Fibroblast of skin of right biceps (primary cell): Measurements from ENCODE around the gene POLR2C.
"Not testable (repeated sequence)": the region's sequence is repeated elsewhere in the genome, so short reads cannot be mapped to it uniquely, and the experiment has no call there.

Experiments used
- DNase-seq: peaks from one replicate; pipeline ENCODE4 v3.0.0-alpha.2; 2013

Gene POLR2C

DNA sequence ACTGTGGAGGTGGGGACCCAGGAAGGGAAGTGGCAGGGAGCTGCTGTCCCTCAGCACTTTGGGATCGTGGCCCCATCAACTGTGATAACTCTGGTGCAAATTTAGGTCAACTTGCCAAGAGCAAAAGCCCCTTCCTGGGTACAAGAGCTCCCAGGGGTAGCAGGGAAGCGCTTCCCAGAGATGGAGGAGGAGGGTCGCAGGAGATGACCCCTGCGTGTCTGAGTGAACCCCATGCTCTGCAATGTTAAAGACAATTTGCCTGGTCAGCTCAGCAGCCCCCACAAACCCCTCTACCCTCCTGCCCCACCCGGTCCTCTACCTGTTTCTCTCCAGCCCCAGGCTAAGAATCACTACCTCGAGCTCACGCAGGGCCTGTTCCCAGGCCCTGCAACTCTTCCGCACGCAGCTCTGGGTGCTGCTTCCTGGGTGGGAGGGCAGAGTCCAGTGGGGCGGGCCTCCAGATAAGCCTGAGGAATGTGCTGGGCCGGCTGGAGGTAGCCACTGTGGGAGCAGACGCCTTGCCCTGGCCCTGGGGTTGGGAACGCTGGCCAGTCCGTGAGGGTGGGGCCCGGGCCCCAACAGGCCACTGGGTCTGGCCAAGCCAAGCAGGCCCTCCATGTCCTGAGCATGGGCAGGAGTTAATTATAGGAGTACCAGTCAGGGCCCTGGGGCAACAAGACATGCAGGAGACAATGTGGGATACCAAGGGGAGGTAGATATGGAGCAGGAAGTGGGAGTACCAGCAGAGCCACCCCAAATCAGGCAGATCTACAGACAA lies 17.7 kb downstream of the POLR2C start:
- DNase-seq, result peak; percentile 15

DNA sequence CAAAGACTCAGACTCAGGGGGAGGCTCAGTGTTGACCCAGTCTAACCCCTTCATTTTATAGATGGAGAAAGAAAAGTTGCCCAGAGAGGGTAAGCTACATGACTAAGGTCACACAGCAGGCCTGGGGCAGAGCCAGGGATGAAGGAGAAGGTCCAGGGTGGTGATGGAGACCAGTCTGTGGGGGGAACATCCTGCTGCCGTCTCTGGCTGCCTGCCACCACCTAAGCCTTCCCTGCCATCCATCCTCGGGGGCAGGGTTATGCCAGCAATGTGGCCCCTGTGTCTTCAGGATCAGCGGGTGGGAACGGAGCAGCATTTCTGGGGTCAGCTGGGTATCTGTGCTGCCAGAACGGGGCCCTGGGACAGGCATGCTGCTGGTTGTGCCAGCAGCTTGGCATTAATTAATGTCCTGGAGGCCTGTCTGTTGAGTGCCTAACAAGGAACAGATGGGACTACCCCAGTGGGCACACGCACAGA lies 18.3 kb downstream of the POLR2C start:
- no peak for DNase-seq

DNA sequence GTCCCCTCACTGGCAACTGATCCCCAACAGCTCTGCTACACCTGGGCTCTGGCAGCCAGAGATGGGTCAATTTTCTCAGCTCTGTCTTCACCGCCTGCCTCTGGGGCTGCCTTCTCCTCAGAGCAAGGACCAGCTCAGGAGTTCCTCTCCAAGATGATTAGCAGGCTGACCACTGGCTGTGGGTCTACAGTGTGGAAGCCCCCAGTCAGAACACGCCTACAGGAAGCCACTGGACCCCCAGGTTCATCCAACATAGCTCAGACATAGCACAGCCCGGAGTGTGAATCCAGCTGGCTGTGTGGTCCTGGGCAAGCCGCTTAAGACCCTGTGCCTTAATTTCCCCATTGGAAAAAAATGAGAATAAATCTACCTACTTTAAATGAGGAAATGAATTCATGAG lies 18.9 kb downstream of the POLR2C start:
- no peak for DNase-seq

DNA sequence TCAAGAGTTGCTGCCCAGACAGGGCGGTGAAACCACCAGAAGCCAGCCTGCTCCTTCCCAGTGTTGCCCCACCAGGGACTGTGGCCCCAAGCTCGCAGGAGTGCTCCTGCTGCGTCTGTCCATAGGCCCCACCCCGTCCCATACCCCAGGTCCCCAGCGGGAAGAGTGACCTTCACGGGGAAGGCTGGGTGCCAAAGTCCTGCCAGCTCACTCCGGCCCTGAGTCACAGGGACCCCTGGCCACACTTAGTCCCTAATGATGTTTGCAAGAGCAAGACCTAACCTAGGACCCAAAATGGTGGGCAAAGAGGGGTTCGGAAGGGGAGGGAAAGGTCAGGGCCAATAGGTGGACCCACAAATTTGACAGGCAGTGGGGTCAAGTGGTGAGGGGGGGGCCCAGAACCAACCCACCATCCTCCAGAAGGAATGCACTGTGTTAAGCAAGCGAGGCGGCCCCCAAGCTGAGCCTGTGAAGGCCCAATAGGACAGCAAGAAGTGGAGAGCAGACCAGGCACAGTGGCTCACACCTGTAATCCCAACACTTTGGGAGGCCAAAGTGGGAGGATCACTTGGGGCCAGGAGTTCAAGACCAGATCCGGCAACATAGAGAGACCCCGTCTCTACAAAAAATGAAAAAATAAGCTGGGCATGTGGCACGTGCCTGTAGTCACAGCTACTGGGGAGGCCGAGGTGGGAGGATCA lies 20.5 kb downstream of the POLR2C start:
- DNase-seq, result no peak

DNA sequence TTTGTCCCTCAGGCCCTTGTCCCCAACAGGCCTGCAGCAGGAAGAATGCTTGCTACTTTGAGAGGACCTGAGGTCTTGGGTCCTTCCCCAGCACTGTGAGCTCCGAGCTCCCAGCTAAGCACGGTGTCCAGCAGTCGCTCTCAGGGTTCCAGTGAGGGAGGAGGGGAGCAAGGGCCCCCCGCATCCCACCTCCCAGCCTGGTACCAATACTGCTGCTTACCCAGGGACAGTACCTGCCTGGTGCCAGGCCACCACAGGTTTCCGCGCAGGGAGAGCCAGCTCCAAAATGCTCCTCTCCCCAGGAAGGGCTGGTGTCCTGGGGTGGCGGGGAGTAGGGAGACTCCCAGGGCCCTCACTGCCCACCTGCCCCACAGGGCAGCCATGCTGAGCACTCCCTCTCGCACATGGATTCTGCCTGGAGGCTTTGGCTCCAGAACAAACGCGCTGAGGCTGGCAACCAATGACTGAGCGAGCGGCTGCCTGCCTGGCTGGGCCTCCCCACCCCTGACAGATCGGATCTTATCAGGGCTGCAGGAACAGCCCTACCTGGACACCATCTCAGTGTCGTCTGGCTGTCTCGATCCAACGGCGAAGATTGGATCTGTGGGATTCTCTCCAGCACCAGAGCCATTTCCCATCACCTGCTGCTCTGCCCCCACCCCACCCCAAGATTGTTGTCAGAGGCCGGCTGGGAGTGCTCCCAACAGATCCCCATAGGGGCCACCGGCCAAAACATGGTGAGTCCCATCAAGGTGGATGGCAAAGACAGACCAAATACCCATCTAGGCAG lies 21.4 kb downstream of the POLR2C start:
- DNase-seq, result no peak

DNA sequence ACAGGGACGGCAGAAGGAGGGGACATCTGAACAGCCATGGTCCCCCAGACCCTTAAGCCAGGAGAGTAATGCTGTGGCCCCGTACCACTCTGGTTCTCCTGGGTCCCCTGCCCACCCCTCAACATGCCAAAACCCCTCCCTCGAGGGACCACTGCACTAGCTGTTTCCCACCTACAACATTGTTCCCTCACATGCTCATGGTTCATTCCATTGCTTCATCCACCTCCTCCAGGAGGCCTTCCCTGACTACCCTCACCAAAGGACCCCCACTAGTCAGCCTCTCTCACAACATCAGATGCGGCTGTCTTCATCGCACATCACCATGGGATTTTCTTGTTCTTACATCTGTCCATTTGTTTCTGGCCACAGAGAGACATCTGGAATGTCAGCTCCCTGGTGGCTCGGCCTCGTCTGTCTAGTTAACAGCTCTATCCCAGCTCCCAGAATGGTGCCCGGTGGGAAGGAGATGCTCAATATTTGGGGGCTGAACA lies 22.1 kb downstream of the POLR2C start:
- DNase-seq, result no peak

DNA sequence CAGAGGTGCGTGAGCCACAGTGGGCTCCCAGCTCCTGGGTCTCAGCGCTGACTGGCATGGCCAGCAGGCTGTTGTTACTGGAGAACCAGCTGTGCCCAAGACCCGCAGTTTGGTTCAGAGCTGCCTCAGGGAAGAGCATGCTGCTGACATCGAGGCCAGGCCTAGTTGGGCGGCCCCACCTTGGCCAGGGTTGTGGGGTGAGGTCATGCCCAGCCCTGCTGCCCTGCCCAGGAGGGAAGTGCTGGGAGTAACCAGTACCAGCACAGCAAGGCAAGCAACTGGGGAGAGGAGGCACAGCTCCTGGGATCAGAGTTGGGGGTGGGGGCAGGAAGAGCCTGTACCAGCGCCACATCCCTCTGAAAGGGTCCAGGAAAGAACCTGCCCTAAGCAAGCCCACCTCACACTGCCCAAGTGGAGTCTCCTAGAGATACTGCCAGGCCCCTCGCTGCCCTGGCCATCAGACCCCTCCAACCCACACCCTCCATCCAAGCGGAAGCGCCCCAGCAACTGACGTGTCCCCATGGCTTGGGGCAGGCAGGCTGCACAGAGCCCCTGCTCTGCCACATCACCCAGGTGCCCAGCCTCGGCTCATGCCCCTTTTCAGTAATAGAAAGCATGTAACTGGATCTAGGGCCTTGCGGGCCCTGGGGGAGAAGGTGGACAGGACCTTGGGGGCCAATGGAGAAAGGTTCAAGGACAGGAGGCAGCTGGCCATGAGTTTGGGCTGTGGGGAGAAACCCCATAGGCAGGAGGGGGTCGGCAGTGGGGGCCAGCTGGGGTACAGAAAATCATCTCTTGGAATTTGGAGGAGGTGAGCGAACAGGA lies 22.8 kb downstream of the POLR2C start:
- DNase-seq, result no peak

DNA sequence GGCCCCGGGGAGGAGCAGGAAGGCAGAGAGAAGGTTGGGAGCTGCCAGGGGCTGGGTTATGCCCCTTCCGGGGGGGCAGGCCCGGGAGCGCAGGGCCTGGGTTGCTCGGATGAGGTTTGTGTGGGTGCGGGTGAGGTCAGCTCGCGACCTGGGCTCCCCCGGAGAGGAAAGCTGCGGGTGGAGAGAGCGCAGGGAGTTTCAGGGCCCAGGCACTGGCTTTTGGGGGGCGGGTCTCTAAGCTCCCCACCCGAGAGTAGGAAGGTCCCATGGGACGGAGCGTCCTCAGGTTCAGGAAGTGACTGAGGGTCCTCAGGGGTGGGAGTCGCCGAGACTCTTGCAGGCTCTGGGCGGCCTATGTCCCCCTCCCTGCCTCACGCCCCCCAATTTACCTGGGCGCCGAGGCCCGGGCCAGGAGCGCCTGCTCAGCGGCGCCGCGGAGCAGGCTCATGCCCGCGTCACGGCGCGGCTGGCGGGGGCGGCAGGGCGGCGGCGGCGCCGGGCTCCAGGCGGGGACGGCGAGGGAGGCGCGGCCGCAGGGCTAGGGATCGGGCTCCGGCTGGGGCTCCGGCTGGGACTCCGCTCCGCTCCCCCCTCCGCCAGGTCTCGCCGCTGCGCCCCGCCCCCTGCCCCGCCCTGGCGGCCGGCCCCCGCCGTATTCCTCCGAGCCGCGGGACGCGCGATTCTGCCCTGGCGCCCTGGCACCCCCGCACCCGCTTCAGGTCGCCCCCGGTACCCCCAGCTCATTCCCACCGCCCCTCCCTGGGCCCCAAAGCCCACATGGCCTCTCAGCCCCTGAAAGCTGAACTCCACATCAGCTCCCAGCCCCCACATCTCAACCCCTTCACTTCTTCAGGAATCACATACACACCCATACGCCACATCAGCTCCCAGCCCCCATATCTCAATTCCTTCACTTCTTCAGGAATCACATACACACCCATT lies 23.7 kb downstream of the POLR2C start, which contains the start of gene DOK4:
DOK4 (minus strand) TSS at position 578 of the 942 bp plus-strand sequence. CDS start 6,986 bp downstream, outside the sequence.
- peak; percentile 73 for DNase-seq

DNA sequence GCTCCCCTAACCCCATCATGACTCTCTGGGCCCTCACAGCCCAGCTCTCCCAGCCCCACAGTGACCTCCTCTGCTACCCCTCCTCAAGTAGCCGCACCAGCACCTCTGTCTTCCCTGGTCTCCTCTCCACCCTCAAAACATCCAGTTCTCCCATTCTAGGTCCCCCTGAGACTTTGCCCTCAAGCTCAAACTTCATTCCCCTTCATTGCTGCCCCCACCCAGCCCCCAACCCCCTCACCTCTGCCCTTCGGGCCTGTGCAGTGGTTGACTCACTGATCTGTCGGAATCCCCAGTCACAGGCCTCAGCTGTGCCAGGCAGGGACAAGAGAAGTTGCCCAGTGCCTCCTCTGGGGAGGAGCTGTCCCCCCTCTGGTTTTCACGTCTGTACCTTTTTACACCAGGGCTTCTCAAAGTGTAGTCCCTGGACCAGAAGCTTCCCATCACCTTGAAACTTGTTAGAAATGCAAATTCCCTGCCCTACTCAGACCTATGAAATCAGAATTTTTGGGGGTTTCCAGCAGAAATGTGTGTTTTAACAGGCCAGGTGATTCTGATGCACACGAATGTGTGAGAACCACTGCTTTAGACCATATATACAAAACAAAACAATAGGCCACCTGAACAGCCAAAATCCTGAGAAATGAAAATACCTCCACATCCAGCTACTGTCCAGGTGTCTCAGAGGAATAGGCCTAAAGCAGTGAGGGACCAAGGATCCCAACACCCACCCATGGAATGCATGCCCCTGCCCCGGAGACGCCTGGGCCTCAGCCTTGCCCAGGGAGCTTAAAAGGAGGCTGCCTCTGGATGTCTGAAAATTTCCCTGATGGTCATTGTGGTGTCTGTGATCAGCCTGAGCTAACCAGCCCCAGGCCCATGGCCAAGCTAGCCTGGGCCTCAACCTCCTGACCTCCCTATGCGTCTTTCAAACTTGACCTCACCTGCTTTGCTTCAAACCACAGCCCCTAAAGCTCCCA lies 24.7 kb downstream of the POLR2C start:
- DNase-seq, result no peak

DNA sequence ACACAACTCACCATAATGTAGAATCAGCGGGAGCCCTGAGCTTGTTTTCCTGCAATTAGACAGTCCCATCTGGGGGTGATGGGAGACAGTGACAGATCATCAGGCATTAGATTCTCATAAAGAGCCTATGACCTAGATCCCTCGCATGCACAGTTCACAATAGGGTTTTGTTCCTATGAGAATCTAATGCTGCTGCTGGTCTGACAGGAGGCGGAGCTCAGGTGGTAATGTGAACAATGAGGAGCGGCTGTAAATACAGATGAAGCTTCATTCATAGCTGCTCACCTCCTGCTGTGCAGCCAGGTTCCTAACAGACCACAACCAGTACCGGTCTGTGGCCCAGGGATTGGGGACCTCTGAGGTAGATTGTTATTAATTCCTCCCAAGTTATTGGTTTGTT lies 26.8 kb downstream of the POLR2C start:
- DNase-seq, result no peak

DNA sequence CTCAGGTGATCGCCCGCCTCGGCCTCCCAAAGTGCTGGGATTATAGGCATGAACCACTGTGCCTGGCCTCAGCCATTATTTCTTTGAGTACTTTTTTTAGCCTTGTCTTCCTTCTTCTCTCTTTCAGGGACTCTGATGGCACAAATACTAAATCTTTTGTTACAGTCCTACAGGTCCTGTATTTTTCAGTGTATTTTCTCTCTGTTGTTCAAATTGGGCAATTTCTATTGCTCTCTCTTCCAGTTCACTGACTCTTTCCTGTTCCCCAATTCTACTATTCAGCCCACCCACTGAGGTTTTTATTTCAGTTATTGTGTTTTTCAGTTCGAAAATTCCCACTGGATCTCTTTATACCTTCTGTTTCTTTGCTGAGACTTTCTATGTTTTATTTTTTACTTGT lies 31.3 kb downstream of the POLR2C start:
- DNase-seq, result no peak

DNA sequence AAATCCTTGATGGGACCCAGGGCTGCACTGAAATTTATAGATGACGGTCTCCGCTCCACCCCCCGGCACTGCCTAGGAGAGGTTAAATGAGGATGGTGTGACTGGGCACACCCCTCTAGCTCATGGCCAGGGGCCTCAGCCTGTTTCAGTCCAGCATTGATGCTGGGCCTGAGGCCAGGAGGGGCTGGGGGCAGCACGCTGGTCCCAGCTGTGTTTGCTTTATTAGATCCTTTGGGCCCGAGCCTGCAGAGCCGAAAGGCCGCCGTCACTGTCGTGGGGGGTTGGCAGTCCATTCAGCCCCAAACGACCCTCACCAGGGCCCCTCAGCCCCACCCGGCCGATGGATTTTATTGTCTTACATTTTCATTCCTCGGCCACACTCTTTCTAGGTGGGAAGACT lies 34.6 kb downstream of the POLR2C start:
- no peak for DNase-seq

DNA sequence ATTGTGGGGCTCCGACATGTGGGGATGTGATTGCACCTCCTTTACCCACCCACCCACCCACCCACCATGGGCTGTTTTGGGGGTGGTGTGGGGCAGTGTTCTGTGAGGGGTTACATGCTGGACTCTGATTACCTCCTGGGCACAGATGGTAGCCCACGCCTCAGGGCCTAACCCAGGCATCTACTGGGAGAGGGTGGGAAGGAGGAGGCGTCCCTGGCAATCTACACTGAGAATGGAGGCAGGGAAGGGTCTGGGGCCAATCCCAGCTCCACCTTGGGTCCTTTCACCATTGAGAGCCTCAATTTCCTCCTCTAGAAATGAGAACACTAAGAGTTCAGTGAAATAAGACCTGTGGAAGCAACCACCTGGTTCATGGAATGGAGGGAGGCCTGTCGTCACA lies 35.6 kb downstream of the POLR2C start:
- DNase-seq, result no peak

DNA sequence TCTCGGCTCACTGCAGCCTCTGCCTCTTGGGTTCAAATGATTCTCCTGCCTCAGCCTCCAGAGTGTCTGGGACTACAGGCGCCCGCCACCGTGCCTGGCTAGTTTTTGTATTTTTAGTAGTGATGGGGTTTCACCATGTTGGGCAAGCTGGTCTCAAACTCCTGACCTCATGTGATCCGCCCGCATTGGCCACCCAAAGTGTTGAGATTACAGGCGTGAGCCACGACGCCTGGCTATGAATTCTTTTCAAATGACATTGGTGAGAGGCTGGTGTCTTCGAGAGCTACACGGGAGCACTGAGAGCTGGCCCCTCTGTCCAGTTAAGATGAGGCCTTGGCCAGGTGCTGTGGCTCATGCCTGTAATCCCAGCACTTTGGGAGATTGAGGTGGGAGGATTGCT lies 37.5 kb downstream of the POLR2C start:
- not testable (repeated sequence) for DNase-seq

DNA sequence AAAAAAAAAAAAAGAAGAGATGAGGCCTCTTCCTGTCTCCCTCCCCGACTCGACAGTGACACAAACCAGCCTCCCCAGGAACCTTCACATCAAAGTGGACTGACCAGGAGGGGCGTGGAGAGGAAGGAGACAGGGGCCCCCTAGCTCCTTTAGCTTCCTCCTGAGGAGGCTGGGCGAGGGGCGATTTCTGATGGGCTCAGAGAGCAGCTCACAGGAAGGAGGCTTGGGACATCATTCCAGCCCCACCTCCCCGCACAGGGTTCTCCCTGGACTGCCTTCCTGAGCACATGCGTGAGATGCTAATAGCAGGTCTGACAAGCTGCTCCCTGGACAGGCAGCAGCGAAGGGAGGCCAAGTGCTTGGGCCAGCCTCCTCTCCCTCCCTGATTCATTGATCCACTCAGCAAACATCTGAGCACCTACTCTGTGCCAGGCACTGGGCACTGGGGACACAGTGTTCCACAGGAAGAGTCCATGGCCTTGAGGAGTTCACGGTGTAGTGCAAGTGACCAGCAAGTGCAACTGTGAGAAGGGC lies 38.2 kb downstream of the POLR2C start:
- no peak for DNase-seq

DNA sequence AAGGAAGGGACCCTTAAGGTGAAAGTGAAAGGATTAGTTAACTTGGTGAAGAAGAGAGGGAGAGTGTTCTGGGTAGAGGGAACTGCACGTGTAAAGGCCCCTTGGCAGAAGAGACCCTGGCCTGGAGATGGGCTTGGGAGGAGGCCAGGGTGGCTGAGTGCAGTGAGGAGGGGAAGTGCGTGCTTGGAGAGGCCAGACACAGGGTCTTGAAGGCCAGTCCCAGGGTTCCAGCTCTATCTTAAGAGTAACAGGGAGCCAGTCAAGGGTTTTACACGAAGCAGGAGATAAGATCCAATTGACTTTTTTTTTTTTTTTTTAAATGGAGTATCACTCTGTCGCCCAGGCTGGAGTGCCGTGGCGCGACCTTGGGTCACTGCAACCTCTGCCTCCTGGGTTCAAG lies 39.0 kb downstream of the POLR2C start:
- DNase-seq, result no peak

DNA sequence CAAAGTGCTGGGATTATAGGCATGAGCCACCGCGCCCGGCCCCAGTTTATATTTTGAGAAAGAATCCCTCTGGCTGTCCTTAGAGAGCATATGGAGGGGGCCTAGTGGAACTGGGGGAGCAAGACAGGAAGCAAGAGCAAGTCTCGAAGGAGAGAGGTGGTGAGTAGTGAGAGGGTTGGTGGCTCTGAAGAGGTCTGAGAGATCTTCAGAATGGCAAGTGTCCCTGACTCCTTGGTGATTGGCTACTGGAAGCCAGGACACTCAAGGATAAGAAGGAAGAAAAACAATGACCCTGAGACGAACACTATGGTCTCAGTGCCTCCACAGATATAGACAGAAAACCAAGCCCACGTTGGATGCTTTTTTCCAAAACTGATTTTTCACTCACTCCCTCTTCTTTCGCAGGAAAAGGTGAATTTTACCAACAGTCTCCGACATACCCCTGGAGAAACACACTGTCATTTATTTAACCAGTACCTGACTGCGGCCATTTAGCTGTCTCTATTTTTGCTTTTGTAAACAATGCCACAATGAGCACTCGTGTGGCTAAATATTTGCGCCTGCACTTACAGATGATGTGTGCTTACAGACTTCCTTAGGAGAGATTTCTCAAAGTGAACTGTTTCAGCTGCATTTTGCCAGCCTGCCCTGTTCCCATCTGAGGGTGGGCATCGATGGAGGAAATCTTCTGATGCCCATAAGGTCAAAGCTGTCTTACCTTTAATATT lies 39.7 kb downstream of the POLR2C start:
- DNase-seq, result no peak

DNA sequence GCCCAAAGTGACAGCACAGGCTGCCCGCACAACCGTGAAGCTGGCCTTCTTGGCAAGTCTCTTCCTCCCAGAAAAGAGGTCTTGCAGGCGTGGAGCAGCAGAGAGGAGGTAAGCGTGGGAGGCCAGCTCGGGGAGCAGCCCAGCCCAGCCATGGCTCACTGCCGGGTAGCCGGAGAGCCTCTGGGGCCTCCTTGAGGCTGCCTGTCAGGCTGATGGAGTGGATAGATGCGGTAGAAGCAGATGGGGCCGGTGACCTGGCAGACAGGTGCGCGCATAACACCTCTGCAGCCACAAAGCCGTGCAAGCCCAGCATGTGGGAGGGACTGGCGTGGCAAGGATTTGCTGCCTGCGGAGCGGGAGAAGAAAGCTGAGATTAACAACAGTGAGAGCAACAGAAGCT lies 40.9 kb downstream of the POLR2C start:
- no peak for DNase-seq

DNA sequence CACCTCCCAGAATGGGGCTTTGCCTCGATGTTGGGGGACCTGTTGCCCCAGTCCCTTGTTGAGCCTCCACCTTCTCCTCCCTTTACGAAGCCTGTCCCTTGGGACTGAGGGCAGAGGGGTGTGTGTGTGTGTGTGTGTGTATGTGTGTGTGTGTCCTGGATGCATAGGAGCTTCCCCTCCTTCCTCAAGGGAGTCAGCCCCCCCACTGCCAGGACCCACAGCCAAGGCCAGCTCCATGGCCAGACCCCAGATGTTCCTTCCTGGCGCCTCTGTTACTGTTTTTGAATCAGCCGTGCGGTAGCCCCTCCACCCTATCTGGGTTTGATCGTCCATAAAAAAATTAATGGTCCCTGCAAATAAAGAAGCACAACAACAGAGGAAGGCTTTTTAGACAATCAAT lies 41.5 kb downstream of the POLR2C start:
- no peak for DNase-seq
